K562 (cell line): ENCODE data around the gene CCNY. TPM values are rescaled to one million over a fixed set of nuclear protein-coding genes. Genes with fewer than 3 reads are reported as not detected.
A peak's percentile ranks its signal among the peaks of the same experiment; 100 is the strongest.

Experiments
- ATAC-seq: fragments of 200-7000 bp; cut with Tn5 transposase; 3 replicates; pipeline ENCODE4 v1.9.1; 2020; ENCODE audit warnings: moderate library complexity
- BruUV-seq: library from RNA; stranded (reverse); fragments of 400-500 nt; replicated peaks from 2 replicates; lab custom pipeline; 2021; lab: Mats Ljungman, UMichigan
- CTCF ChIA-PET: fragments of 300-600 bp; formaldehyde crosslinking; extraction: SDS; loops from one replicate; lab custom pipeline; 2021; ENCODE audit warnings: low intra/inter-chr PET ratio; lab: Yijun Ruan, JAX
- POLR2A ChIA-PET: fragments of 300-600, 350-650 bp; sonication (Branson Sonifier 250); formaldehyde crosslinking; extraction: SDS; loops from one replicate; lab custom pipeline; 2021; ENCODE audit warnings: antibody characterized with exemption, inconsistent platforms; lab: Yijun Ruan, JAX
- DNase-seq, 4 experiments: peaks; one replicate each; pipeline versions ENCODE4 v3.0.0 to v3.0.0-alpha.2; 2011 to 2018; ENCODE audit warnings: low spot score in 3 of 4, mixed read lengths in 3 of 4; ENCODE audit errors: extremely low read depth in 1 of 4
- FAIRE-seq: peaks from 2 replicates; lab custom pipeline; 2011; peaks lifted over from hg19 to GRCh38; lab: Jason Lieb, UNC
- H2AFZ ChIP-seq: 2 replicates; pipeline ENCODE4 v1.6.0; 2011; ENCODE audit warnings: low read depth, low read length, control low read depth, inconsistent platforms
- H3K27ac ChIP-seq: fragments of 200-600 bp; 3 replicates; pipeline ENCODE4 v1.8.0; 2011; ENCODE audit warnings: low read depth, mild to moderate bottlenecking, control low read depth, inconsistent platforms, low read length, moderate library complexity, mixed read lengths; ENCODE audit errors: extremely low read depth
- H3K27me3 ChIP-seq, 2 experiments: fragments of 300-600 bp in 1 of 2; 2 replicates in 1 of 2; 3 replicates in 1 of 2; pipeline versions ENCODE4 v1.6.0 to v1.8.0; 2011; ENCODE audit warnings: inconsistent platforms in 2 of 2, low read length in 2 of 2, mild to moderate bottlenecking in 1 of 2, mixed read lengths in 1 of 2, moderate library complexity in 1 of 2; ENCODE audit not compliant: control insufficient read depth in 2 of 2, insufficient read depth in 2 of 2
- H3K36me3 ChIP-seq: fragments of 300-600 bp; 3 replicates; pipeline ENCODE4 v1.8.0; 2011; ENCODE audit warnings: mild to moderate bottlenecking, low read length, inconsistent platforms; ENCODE audit not compliant: control insufficient read depth, insufficient read depth
- H3K4me1 ChIP-seq, 2 experiments: fragments of 200-600 bp in 1 of 2; replicated peaks in 1 of 2; 2 replicates in 1 of 2; 3 replicates in 1 of 2; pipeline versions ENCODE4 v1.5.1 to v1.8.0; 2011; ENCODE audit warnings: inconsistent platforms in 2 of 2, low read length in 2 of 2, mild to moderate bottlenecking in 1 of 2, mixed read lengths in 1 of 2, moderate library complexity in 1 of 2; ENCODE audit not compliant: control insufficient read depth in 2 of 2, insufficient read depth in 2 of 2
- H3K4me2 ChIP-seq: 2 replicates; pipeline ENCODE4 v1.6.1; 2011; ENCODE audit warnings: low read length, control low read depth, inconsistent platforms, mixed read lengths; ENCODE audit not compliant: insufficient read depth
- H3K4me3 ChIP-seq: fragments of 200-600 bp; sonication (generic), shearing (Covaris generic); 2 replicates; pipeline ENCODE4 v1.5.1; 2016; ENCODE audit warnings: control low read depth, inconsistent platforms
- H3K79me2 ChIP-seq: fragments of 200-600 bp; 3 replicates; pipeline ENCODE4 v1.8.0; 2011; ENCODE audit warnings: low read length, inconsistent platforms; ENCODE audit not compliant: control insufficient read depth, insufficient read depth
- H3K9ac ChIP-seq, 2 experiments: 2 replicates each; pipeline versions ENCODE4 v1.6.0 to v1.6.1; 2011; ENCODE audit warnings: low read depth in 2 of 2, low read length in 2 of 2, control low read depth in 1 of 2, inconsistent platforms in 1 of 2, mild to moderate bottlenecking in 1 of 2, mixed read lengths in 1 of 2; ENCODE audit not compliant: insufficient read depth in 1 of 2
- H3K9me1 ChIP-seq: one replicate; pipeline ENCODE4 v1.6.0; 2011; ENCODE audit warnings: inconsistent platforms, mild to moderate bottlenecking, low read length, moderate library complexity; ENCODE audit not compliant: control insufficient read depth, insufficient read depth
- H3K9me3 ChIP-seq: replicated peaks from 2 replicates; pipeline ENCODE4 v1.5.1; 2011; ENCODE audit warnings: low read depth, low read length, inconsistent platforms; ENCODE audit not compliant: control insufficient read depth, insufficient read depth
- H4K20me1 ChIP-seq: replicated peaks from 2 replicates; pipeline ENCODE4 v1.6.1; 2011; ENCODE audit warnings: low read length, inconsistent platforms, mixed read lengths; ENCODE audit not compliant: control insufficient read depth, insufficient read depth
- FOXA1 ChIP-seq: fragments of 450-650 bp; IDR thresholded peaks from 2 replicates; pipeline ENCODE4 v1.6.1; 2016; ENCODE audit warnings: mild to moderate bottlenecking, borderline replicate concordance
- FOXJ3 ChIP-seq: sonication (generic); formaldehyde crosslinking; IDR thresholded peaks from 2 replicates; pipeline ENCODE4 v1.4.0; 2020; ENCODE audit warnings: mild to moderate bottlenecking, missing genetic modification reagents
- HDGF ChIP-seq: fragments of 450-650 bp; IDR thresholded peaks from 2 replicates; pipeline ENCODE4 v1.6.1; 2016
- XRCC3 ChIP-seq: fragments of 450-650 bp; IDR thresholded peaks from 2 replicates; pipeline ENCODE4 v1.6.1; 2017; ENCODE audit warnings: mild to moderate bottlenecking, moderate library complexity
- ZNF507 ChIP-seq: conservative IDR thresholded peaks from 2 replicates; pipeline ENCODE4 v1.6.1; 2017; ENCODE audit warnings: missing genetic modification characterization, missing compliant biosample characterization
- ZNF766 ChIP-seq: fragments of 200-800 bp; sonication (Bioruptor generic); conservative IDR thresholded peaks from 2 replicates; pipeline ENCODE4 v1.6.1; 2016; ENCODE audit warnings: missing genetic modification characterization, missing compliant biosample characterization
- WGBS: fragments of 100-300 bp; shearing (Covaris generic); methylation state at CpG from one replicate; pipeline ENCODE4 v1.1.6; 2016; ENCODE audit warnings: low coverage, mixed read lengths; ENCODE audit not compliant: insufficient coverage; ENCODE audit errors: missing lambda C conversion rate; 5-methylcytosine and 5-hydroxymethylcytosine counted together
- in situ Hi-C: fragments of 300-500 bp; cut with MboI; formaldehyde crosslinking; loops from 4 replicates; pipeline ENCODE4 v1.15.0; 2018; ENCODE audit warnings: inconsistent platforms, mixed read lengths
- intact Hi-C: fragments of 100-400 bp; cut with micrococcal nuclease; formaldehyde crosslinking; loops from 2 replicates; pipeline ENCODE4 v1.14.2; 2022
- polyA plus RNA-seq, 8 experiments: library from polyadenylated mRNA; depleted of rRNA in 4 of 8; stranded (reverse) in 5 of 8; unstranded in 3 of 8; fragments of >200 nt; fragmentation: Nextera tagmentation in 2 of 8; fragmentation: Illumina TruSeq in 1 of 8; extraction: Ambion mirVana in 2 of 8; extraction: Trizol in 1 of 8; gene quantifications; 2 replicates each; pipeline versions ENCODE4 v1.2.1 to v1.2.3, GENCODE V29; 2011 to 2014; ENCODE audit warnings: inconsistent platforms in 1 of 8, missing spikeins in 1 of 8
- total RNA-seq, 7 experiments: library from RNA; depleted of rRNA in 6 of 7; stranded (reverse); fragments of >200 nt in 6 of 7; fragmentation: Illumina TruSeq in 2 of 7; extraction: Trizol in 2 of 7; gene quantifications; 2 replicates each; pipeline versions ENCODE4 v1.2.1 to v1.2.3, GENCODE V29; 2011 to 2021; ENCODE audit warnings: low replicate concordance in 1 of 7

CCNY gene
- total and polyA plus RNA-seq, 9 of the 15 experiments (the other 6 are each of a cell fraction or from before 2014, with no cell fraction given) = 8.4 to 109 (median 38.6) TPM

GRCh38 chr10:35340975-35341374 is 4.7 kb downstream of the CCNY start:
- DNase-seq = peak in 1 of 4 experiments; percentile 29
- TF ChIP-seq XRCC3 = no peak
- 0 out of 2 replicates have a peak, but pooled peaks have one; percentile 32 for TF ChIP-seq HDGF
- TF ChIP-seq, all 486 proteins: peak for 1
- CTCF ChIA-PET = no interaction called here
- intact Hi-C loops (no loop called here), in situ Hi-C loops (no loop called here)
- POLR2A ChIA-PET = interaction anchor here (1.0 to 3.8 kb wide), 4 partner anchors 10 to 82 kb away, joined by 3 to 19 read pairs (median 4); no protein-coding TSS in a partner anchor
- Histone ChIP-seq H3K9me3 (no peaks in the 10 kb centered on the region), H3K4me3 (no peak overlapping the region), H3K4me1 (peaks cover 12 to 22% of the 10 kb centered on the region in 2 experiments; a peak in 4 of 5 replicates), H4K20me1 (peaks cover 29% of the 10 kb centered on the region), H2AFZ (no peak overlapping the region), H3K27ac (no peak overlapping the region; the same call in 2 of the 3 replicates), H3K79me2 (peaks cover 90% of the 10 kb centered on the region), H3K9ac (peak overlapping the region in 1 of 2 experiments; percentile 87; a peak in 1 of 4 replicates), H3K4me2 (peak overlapping the region; percentile 50), H3K36me3 (peaks cover 8% of the 10 kb centered on the region; the same call in 2 of the 3 replicates), H3K9me1 (peaks cover 5% of the 10 kb centered on the region), H3K27me3 (no peaks in the 10 kb centered on the region)
- ATAC-seq (no peak), FAIRE-seq (no peak)
- 24% methylated on average over 6 of the region's 6 CpGs for WGBS
- no TSS peak for BruUV-seq

GRCh38 chr10:35341521-35341920 is 5.2 kb downstream of the CCNY start:
- Histone ChIP-seq H2AFZ (no peak overlapping the region), H4K20me1 (peaks cover 29% of the 10 kb centered on the region), H3K4me3 (no peak overlapping the region), H3K9me1 (peaks cover 5% of the 10 kb centered on the region), H3K27ac (no peak overlapping the region), H3K79me2 (peaks cover 91% of the 10 kb centered on the region), H3K4me1 (peaks cover 12 to 22% of the 10 kb centered on the region in 2 experiments; a peak in 4 of 5 replicates), H3K9ac (no peak overlapping the region), H3K9me3 (no peaks in the 10 kb centered on the region), H3K27me3 (no peaks in the 10 kb centered on the region), H3K36me3 (peaks cover 8% of the 10 kb centered on the region; the same call in 2 of the 3 replicates), H3K4me2 (no peak overlapping the region; the same call in 1 of the 2 replicates)
- intact Hi-C loops = no loop called here
- no peak for DNase-seq
- ChIA-PET CTCF (no interaction called here), POLR2A (interaction anchor here (0.7 to 3.8 kb wide), 6 partner anchors 10 to 81 kb away, joined by 3 to 19 read pairs (median 3); no protein-coding TSS in a partner anchor)
- ATAC-seq = no peak
- in situ Hi-C loops = no loop called here
- BruUV-seq = no TSS peak
- 76% methylated on average over 4 of the region's 4 CpGs for WGBS
- FAIRE-seq = no peak
- no peak for TF ChIP-seq FOXJ3
- TF ChIP-seq ZNF766 (CRISPR knock-in tag) = no peak
- TF ChIP-seq FOXA1 = no peak
- TF ChIP-seq ZNF507 (tag) = no peak
